Measurements from ENCODE around the gene PEAK1. TPM values are rescaled to one million over a fixed set of nuclear protein-coding genes. Genes with fewer than 3 reads are reported as not detected.

The PEAK1 gene
- total RNA-seq, 1 experiment from 2014 or later: 13.8 TPM

DNA sequence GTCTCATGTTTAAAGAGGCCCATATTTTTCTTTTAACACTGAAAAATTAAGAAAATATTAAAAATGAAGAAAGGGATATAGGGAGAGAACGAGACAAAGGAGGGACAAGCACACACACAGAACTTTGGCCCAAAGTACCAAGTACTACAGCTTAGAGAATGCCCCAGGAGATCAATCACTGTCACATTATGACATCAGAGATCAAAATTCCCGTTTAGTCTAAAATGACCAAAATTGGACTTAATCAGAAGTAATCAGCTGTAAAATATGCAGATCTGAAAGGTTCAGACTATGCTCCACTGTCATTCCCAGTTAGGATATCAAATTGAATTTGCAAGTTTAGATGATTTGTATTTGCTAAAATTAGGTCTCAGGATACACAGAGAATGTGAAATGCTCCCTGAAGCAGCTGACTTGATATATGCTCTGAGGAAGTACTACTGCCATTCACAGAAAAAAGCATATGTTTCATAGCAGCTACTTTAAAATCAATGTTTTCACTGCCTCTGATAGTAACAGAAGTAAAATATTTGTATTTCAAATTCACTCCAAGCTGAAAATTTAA, 123.0 kb downstream of the PEAK1 start:
- POLR2A ChIA-PET (ENCODE audit: unreplicated experiment): no interaction called here
- no peaks in the 10 kb centered on the region for H3K27me3 ChIP-seq (ENCODE audit: low read length)
- no peak overlapping the region for H3K27ac ChIP-seq (ENCODE audit: low read length)
- no peaks in the 10 kb centered on the region for H3K4me1 ChIP-seq (ENCODE audit: insufficient read depth, low read length)
- no peak overlapping the region for H3K4me2 ChIP-seq (ENCODE audit: low read length)
- H3K79me2 ChIP-seq (ENCODE audit: low read length): no peaks in the 10 kb centered on the region
- H3K9me2 ChIP-seq (replicated peaks; ENCODE audit: low read length): no peaks in the 10 kb centered on the region
- H3K36me3 ChIP-seq (ENCODE audit: low read depth, low read length): no peaks in the 10 kb centered on the region
- intact Hi-C loops (cut with micrococcal nuclease): no loop called here
- no TSS peak for BruUV-seq (replicated peaks)
- H3K9me3 ChIP-seq (ENCODE audit: low read length): no peaks in the 10 kb centered on the region
- no peak overlapping the region for H2AFZ ChIP-seq (ENCODE audit: low read length)
- DNase-seq: no peak
- ATAC-seq: no peak
- H3K4me3 ChIP-seq (ENCODE audit: low read length): no peak overlapping the region
- no peaks in the 10 kb centered on the region for H3F3A ChIP-seq (ENCODE audit: low read length, unreplicated experiment)
- no peaks in the 10 kb centered on the region for H4K20me1 ChIP-seq (ENCODE audit: low read length)
- CTCF ChIA-PET: no interaction called here
- TF ChIP-seq EZH2phosphoT487 (IDR thresholded peaks at IDR 0.05; ENCODE audit: borderline replicate concordance, low read length): no peak
- no peak for TF ChIP-seq EZH2 (IDR thresholded peaks at IDR 0.05; ENCODE audit: low read length, unreplicated experiment)
- TF ChIP-seq, protein P1, sequence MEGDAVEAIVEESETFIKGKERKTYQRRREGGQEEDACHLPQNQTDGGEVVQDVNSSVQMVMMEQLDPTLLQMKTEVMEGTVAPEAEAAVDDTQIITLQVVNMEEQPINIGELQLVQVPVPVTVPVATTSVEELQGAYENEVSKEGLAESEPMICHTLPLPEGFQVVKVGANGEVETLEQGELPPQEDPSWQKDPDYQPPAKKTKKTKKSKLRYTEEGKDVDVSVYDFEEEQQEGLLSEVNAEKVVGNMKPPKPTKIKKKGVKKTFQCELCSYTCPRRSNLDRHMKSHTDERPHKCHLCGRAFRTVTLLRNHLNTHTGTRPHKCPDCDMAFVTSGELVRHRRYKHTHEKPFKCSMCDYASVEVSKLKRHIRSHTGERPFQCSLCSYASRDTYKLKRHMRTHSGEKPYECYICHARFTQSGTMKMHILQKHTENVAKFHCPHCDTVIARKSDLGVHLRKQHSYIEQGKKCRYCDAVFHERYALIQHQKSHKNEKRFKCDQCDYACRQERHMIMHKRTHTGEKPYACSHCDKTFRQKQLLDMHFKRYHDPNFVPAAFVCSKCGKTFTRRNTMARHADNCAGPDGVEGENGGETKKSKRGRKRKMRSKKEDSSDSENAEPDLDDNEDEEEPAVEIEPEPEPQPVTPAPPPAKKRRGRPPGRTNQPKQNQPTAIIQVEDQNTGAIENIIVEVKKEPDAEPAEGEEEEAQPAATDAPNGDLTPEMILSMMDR (conservative IDR thresholded peaks at IDR 0.05; ENCODE audit: low read depth, low read length): no peak
- no peak overlapping the region for H3K9ac ChIP-seq (ENCODE audit: low read length)

DNA sequence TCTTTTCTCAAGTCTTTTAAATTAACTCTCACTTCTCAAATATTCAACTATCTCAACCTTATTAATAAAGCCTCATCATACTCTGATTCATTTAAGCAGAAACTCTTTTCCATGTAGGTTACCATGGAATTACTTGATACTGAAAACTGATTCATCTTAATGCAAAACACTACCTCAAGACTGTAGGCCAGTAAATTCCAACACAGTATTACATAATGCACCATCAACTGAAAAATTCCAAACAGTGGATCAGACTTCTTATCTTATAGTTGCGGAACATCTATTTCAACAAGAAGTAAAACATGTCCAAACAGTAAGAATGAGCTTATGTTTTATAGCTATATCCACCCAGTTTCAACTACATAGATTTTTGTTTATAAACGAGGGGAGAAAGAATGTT, 124.5 kb downstream of the PEAK1 start:
- no peak overlapping the region for H2AFZ ChIP-seq (ENCODE audit: low read length)
- no peaks in the 10 kb centered on the region for H4K20me1 ChIP-seq (ENCODE audit: low read length)
- no peaks in the 10 kb centered on the region for H3K79me2 ChIP-seq (ENCODE audit: low read length)
- H3F3A ChIP-seq (ENCODE audit: low read length, unreplicated experiment): no peaks in the 10 kb centered on the region
- no peak for ATAC-seq
- CTCF ChIA-PET: no interaction called here
- DNase-seq: no peak
- POLR2A ChIA-PET (ENCODE audit: unreplicated experiment): no interaction called here
- no peaks in the 10 kb centered on the region for H3K27me3 ChIP-seq (ENCODE audit: low read length)
- H3K9me2 ChIP-seq (replicated peaks; ENCODE audit: low read length): no peaks in the 10 kb centered on the region
- H3K9ac ChIP-seq (ENCODE audit: low read length): no peak overlapping the region
- no peak overlapping the region for H3K4me3 ChIP-seq (ENCODE audit: low read length)
- H3K27ac ChIP-seq (ENCODE audit: low read length): no peak overlapping the region
- intact Hi-C loops (cut with micrococcal nuclease): no loop called here
- TF ChIP-seq, protein P1 (conservative IDR thresholded peaks at IDR 0.05; ENCODE audit: low read depth, low read length): no peak
- TF ChIP-seq EZH2phosphoT487 (IDR thresholded peaks at IDR 0.05; ENCODE audit: borderline replicate concordance, low read length) (no peak), EZH2 (IDR thresholded peaks at IDR 0.05; ENCODE audit: low read length, unreplicated experiment) (no peak)
- no peaks in the 10 kb centered on the region for H3K9me3 ChIP-seq (ENCODE audit: low read length)
- no peaks in the 10 kb centered on the region for H3K4me1 ChIP-seq (ENCODE audit: insufficient read depth, low read length)
- H3K36me3 ChIP-seq (ENCODE audit: low read depth, low read length): no peaks in the 10 kb centered on the region
- BruUV-seq (replicated peaks): no TSS peak
- no peak overlapping the region for H3K4me2 ChIP-seq (ENCODE audit: low read length)

DNA sequence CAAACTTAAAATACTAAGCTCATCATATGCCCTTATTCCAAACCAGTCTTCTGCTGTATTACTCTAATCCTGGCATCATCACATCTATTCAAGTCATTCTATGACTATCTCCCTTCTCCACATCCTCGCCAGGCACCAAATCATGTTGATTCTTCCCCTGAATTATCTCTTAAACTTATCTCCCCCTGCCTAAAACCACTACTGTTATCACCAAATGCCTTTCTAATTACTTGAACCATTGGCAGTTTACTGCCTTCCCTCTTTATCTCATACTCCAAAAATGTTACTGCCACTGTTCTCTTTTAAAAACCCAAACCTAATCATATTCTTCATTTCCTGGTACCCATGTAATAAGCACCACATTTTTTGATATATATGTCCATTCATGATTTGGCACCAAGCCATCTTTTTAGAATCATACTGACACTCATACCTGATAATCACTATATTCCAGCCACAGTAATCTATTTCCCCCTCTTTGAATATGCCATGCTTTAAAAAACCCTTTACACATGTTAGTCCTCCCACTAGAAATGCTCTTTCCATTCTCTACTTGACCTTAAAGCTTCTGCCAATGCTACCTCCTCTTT, 126.8 kb downstream of the PEAK1 start:
- Histone ChIP-seq H3K4me1 (ENCODE audit: insufficient read depth, low read length) (no peaks in the 10 kb centered on the region), H3K9me2 (replicated peaks; ENCODE audit: low read length) (no peaks in the 10 kb centered on the region), H3K79me2 (ENCODE audit: low read length) (no peaks in the 10 kb centered on the region), H3K36me3 (ENCODE audit: low read depth, low read length) (no peaks in the 10 kb centered on the region), H3K27me3 (ENCODE audit: low read length) (no peaks in the 10 kb centered on the region), H3K27ac (ENCODE audit: low read length) (no peak overlapping the region), H3K9me3 (ENCODE audit: low read length) (no peaks in the 10 kb centered on the region), H4K20me1 (ENCODE audit: low read length) (no peaks in the 10 kb centered on the region), H2AFZ (ENCODE audit: low read length) (no peak overlapping the region), H3F3A (ENCODE audit: low read length, unreplicated experiment) (no peaks in the 10 kb centered on the region), H3K4me2 (ENCODE audit: low read length) (no peak overlapping the region), H3K9ac (ENCODE audit: low read length) (no peak overlapping the region), H3K4me3 (ENCODE audit: low read length) (no peak overlapping the region)
- ATAC-seq (no peak), DNase-seq (no peak)
- TF ChIP-seq EZH2phosphoT487 (IDR thresholded peaks at IDR 0.05; ENCODE audit: borderline replicate concordance, low read length): no peak
- intact Hi-C loops (cut with micrococcal nuclease): no loop called here
- ChIA-PET CTCF (no interaction called here), POLR2A (ENCODE audit: unreplicated experiment) (no interaction called here)
- BruUV-seq (replicated peaks): no TSS peak

Measured in PC-3 (cell line).